GM12878 (cell line): ENCODE results near the gene EEF1AKMT3. TPM values are rescaled to one million over a fixed set of nuclear protein-coding genes. Genes with fewer than 3 reads are reported as not detected.

Source experiments
- ATAC-seq: fragments of 200-7000 bp; cut with Tn5 transposase; 3 replicates; pipeline ENCODE4 v1.9.1; 2020; ENCODE audit warnings: mild to moderate bottlenecking, moderate library complexity
- BruUV-seq: library from RNA; stranded (reverse); fragments of 400-500 nt; replicated peaks from 2 replicates; lab custom pipeline; 2021; lab: Mats Ljungman, UMichigan
- CTCF ChIA-PET: fragments of 300-600 bp; sonication (Branson Sonifier 250); formaldehyde crosslinking; extraction: SDS; loops from one replicate; lab custom pipeline; 2021; ENCODE audit warnings: inconsistent platforms; lab: Yijun Ruan, JAX
- POLR2A ChIA-PET: fragments of 350-600 bp; formaldehyde crosslinking; extraction: SDS; loops from one replicate; lab custom pipeline; 2021; ENCODE audit warnings: inconsistent platforms; lab: Charles Lee
- RAD21 ChIA-PET: fragments of 300-600 bp; sonication (Branson Sonifier 250); formaldehyde crosslinking; loops from one replicate; lab custom pipeline; 2023; ENCODE audit warnings: antibody characterized with exemption; ENCODE audit not compliant: unreplicated experiment; lab: Charles Lee
- SMC1A ChIA-PET: fragments of 300-600 bp; sonication (Branson Sonifier 250); formaldehyde crosslinking; loops from one replicate; lab custom pipeline; 2023; ENCODE audit not compliant: unreplicated experiment, uncharacterized antibody; lab: Charles Lee
- DNase-seq: peaks from one replicate; pipeline ENCODE4 v3.0.0-alpha.2; 2011; ENCODE audit warnings: low read depth, low spot score
- FAIRE-seq: peaks from 3 replicates; lab custom pipeline; 2011; peaks lifted over from hg19 to GRCh38; lab: Jason Lieb, UNC
- H2AFZ ChIP-seq: 2 replicates; pipeline ENCODE4 v1.6.0; 2011; ENCODE audit warnings: low read depth, low read length, control low read depth; ENCODE audit not compliant: control insufficient read depth
- H3K27ac ChIP-seq: 2 replicates; pipeline ENCODE4 v1.5.1; 2011; ENCODE audit warnings: control low read depth; ENCODE audit not compliant: control insufficient read depth, insufficient read depth
- H3K27me3 ChIP-seq, 2 experiments: replicated peaks in 1 of 2; 2 replicates each; pipeline versions ENCODE4 v1.6.0 to v1.6.1; 2011; ENCODE audit warnings: low read length in 1 of 2; ENCODE audit not compliant: control insufficient read depth in 2 of 2, insufficient read depth in 2 of 2
- H3K36me3 ChIP-seq, 2 experiments: 2 replicates each; pipeline ENCODE4 v1.5.1; 2011; ENCODE audit warnings: low read length in 1 of 2; ENCODE audit not compliant: control insufficient read depth in 2 of 2, insufficient read depth in 2 of 2
- H3K4me1 ChIP-seq: 2 replicates; pipeline ENCODE4 v1.6.1; 2011; ENCODE audit warnings: mild to moderate bottlenecking, low read length, moderate library complexity, mixed read lengths; ENCODE audit not compliant: control insufficient read depth, insufficient read depth
- H3K4me2 ChIP-seq: 2 replicates; pipeline ENCODE4 v1.6.0; 2011; ENCODE audit warnings: control low read depth; ENCODE audit not compliant: control insufficient read depth, insufficient read depth
- H3K4me3 ChIP-seq: fragments of 200-600 bp; sonication (generic); 2 replicates; pipeline ENCODE4 v1.5.1; 2016
- H3K79me2 ChIP-seq: 2 replicates; pipeline ENCODE4 v1.6.0; 2011; ENCODE audit warnings: low read length; ENCODE audit not compliant: control insufficient read depth, insufficient read depth
- H3K9ac ChIP-seq: 2 replicates; pipeline ENCODE4 v1.8.0; 2011; ENCODE audit warnings: low read length, control low read depth, mixed read lengths; ENCODE audit not compliant: control insufficient read depth, insufficient read depth
- H3K9me3 ChIP-seq: replicated peaks from 3 replicates; pipeline ENCODE4 v1.5.1; 2011; ENCODE audit warnings: mild to moderate bottlenecking, low read length; ENCODE audit not compliant: control insufficient read depth, insufficient read depth
- H4K20me1 ChIP-seq: 2 replicates; pipeline ENCODE4 v1.6.0; 2011; ENCODE audit not compliant: control insufficient read depth, insufficient read depth
- ATF2 ChIP-seq: IDR thresholded peaks from 2 replicates; pipeline ENCODE4 v1.6.1; 2012; ENCODE audit warnings: low read length, inconsistent platforms
- ATF7 ChIP-seq: fragments of 450-650 bp; IDR thresholded peaks from 2 replicates; pipeline ENCODE4 v1.6.1; 2016; ENCODE audit warnings: low read depth, mild to moderate bottlenecking
- CHD2 ChIP-seq: IDR thresholded peaks from 2 replicates; pipeline ENCODE4 v1.6.1; 2011; ENCODE audit warnings: low read depth, low read length, improper control_type of control experiment, borderline replicate concordance
- HDAC6 ChIP-seq: fragments of 200-600 bp; sonication (generic); IDR thresholded peaks from one replicate; pipeline ENCODE4 v1.8.0; 2017; ENCODE audit warnings: antibody characterized with exemption; ENCODE audit not compliant: unreplicated experiment
- IRF3 ChIP-seq: fragments of 450-650 bp; IDR thresholded peaks from 2 replicates; pipeline ENCODE4 v1.6.1; 2014; ENCODE audit warnings: mild to moderate bottlenecking
- KAT2A ChIP-seq: conservative IDR thresholded peaks from 2 replicates; pipeline ENCODE4 v1.6.1; 2011; ENCODE audit warnings: low read depth, low read length; ENCODE audit not compliant: control insufficient read depth
- NBN ChIP-seq: fragments of 450-650 bp; IDR thresholded peaks from 2 replicates; pipeline ENCODE4 v1.6.1; 2016
- NRF1 ChIP-seq: conservative IDR thresholded peaks from 2 replicates; pipeline ENCODE4 v1.6.1; 2011; ENCODE audit warnings: mild to moderate bottlenecking, low read depth, low read length, improper control_type of control experiment
- POLR2AphosphoS5 ChIP-seq: IDR thresholded peaks from 2 replicates; pipeline ENCODE4 v1.6.1; 2011; ENCODE audit warnings: mild to moderate bottlenecking, low read length, inconsistent platforms
- RB1 ChIP-seq: fragments of 450-650 bp; formaldehyde crosslinking; IDR thresholded peaks from 2 replicates; pipeline ENCODE4 v1.6.1; 2017; ENCODE audit warnings: mild to moderate bottlenecking, borderline replicate concordance
- SKIL ChIP-seq: fragments of 450-650 bp; IDR thresholded peaks from 2 replicates; pipeline ENCODE4 v1.6.1; 2017; ENCODE audit warnings: mild to moderate bottlenecking, low read depth, inconsistent platforms; ENCODE audit not compliant: poor library complexity, severe bottlenecking
- ZNF24 ChIP-seq: fragments of 450-650 bp; IDR thresholded peaks from 2 replicates; pipeline ENCODE4 v1.6.1; 2017; ENCODE audit warnings: antibody characterized with exemption, mild to moderate bottlenecking
- WGBS: methylation state at CpG from one replicate; pipeline ENCODE4 v1.1.6; 2016; ENCODE audit warnings: low lambda C conversion rate; ENCODE audit not compliant: insufficient replicate concordance, insufficient coverage; ENCODE audit errors: missing lambda C conversion rate; 5-methylcytosine and 5-hydroxymethylcytosine counted together
- in situ Hi-C: fragments of 300-500 bp; cut with MboI; formaldehyde crosslinking; loops from 9 replicates; pipeline ENCODE4 v1.14.3; 2018; ENCODE audit warnings: mixed read lengths
- intact Hi-C: fragments of 100-400 bp; cut with micrococcal nuclease; formaldehyde crosslinking; loops from one replicate; pipeline ENCODE4 v1.14.2; 2022; ENCODE audit not compliant: unreplicated experiment
- polyA plus RNA-seq, 11 experiments: library from polyadenylated mRNA; depleted of rRNA in 4 of 11; unstranded in 6 of 11; stranded (reverse) in 5 of 11; fragments of >200 nt; fragmentation: Nextera tagmentation in 4 of 11; fragmentation: Illumina TruSeq in 1 of 11; extraction: Ambion mirVana in 4 of 11; extraction: Trizol in 1 of 11; gene quantifications; 1 replicate in 1 of 11; 2 replicates in 10 of 11; pipeline versions ENCODE4 v1.2.1 to v1.2.3, GENCODE V29; 2011 to 2016; ENCODE audit warnings: inconsistent platforms in 2 of 11, missing spikeins in 2 of 11, low read depth in 1 of 11
- total RNA-seq, 4 experiments: library from RNA; depleted of rRNA in 3 of 4; stranded (reverse); fragments of >200 nt in 3 of 4; fragmentation: Illumina TruSeq in 1 of 4; extraction: Trizol in 1 of 4; gene quantifications; 2 replicates each; pipeline versions ENCODE4 v1.2.1 to v1.2.3, GENCODE V29; 2013 to 2021

Gene EEF1AKMT3
- total and polyA plus RNA-seq, 10 of the 15 experiments (the other 5 are each of a cell fraction or from before 2014, with no cell fraction given), result 1.2 to 8.2 (median 3.5) TPM

GRCh38 chr12:57762463-57762862 is 10.0 kb upstream of the EEF1AKMT3 start:
- ChIA-PET POLR2A (interaction anchor here (0.5 kb wide), 1 partner anchor 62 kb away, joined by 3 read pairs; no protein-coding TSS in a partner anchor), RAD21 (no interaction called here)
- Histone ChIP-seq H3K4me2 (no peak overlapping the region), H3K4me1 (peaks cover 22% of the 10 kb centered on the region), H3K9ac (no peak overlapping the region), H3K9me3 (no peaks in the 10 kb centered on the region; the same call in 2 of the 3 replicates), H3K4me3 (no peak overlapping the region), H3K27me3 (peaks cover 11 to 23% of the 10 kb centered on the region in 2 experiments; a peak in 3 of 4 replicates), H4K20me1 (no peaks in the 10 kb centered on the region; the same call in 1 of the 2 replicates), H3K79me2 (no peaks in the 10 kb centered on the region), H3K36me3 (peaks cover 0 to 3% of the 10 kb centered on the region in 2 experiments; a peak in 2 of 4 replicates), H2AFZ (no peak overlapping the region)
- 73% methylated on average over 2 of the region's 2 CpGs for WGBS
- no TSS peak for BruUV-seq
- no peak for DNase-seq
- in situ Hi-C loops (no loop called here), intact Hi-C loops (no loop called here)
- TF ChIP-seq RB1 (no peak), ATF2 (no peak), HDAC6 (no peak), ATF7 (no peak), SKIL (no peak), CHD2 (no peak), NRF1 (no peak), POLR2AphosphoS5 (no peak), NBN (no peak), IRF3 (no peak), ZNF24 (no peak), KAT2A (no peak)
- TF ChIP-seq, all 136 proteins: peak for 0
- FAIRE-seq, result no peak
- CTCF ChIA-PET, result interaction anchor here (0.6 to 0.9 kb wide), 3 partner anchors 14 to 195 kb away, joined by 3 to 4 read pairs (median 3); no protein-coding TSS in a partner anchor
- SMC1A ChIA-PET, result interaction anchor here (0.7 kb wide), 1 partner anchor 282 kb away, joined by 3 read pairs; the partner anchor contains the start of gene ARHGAP9
- H3K27ac ChIP-seq, result no peak overlapping the region
- ATAC-seq, result no peak
